HG02840 (cell line): Measurements from ENCODE around the gene CTAGE9.
"Not testable (repeated sequence)": the region's sequence is repeated elsewhere in the genome, so short reads cannot be mapped to it uniquely, and the experiment has no call there.

Experiments used
- ATAC-seq: cut with Tn5 transposase; IDR thresholded peaks from one replicate; pipeline ENCODE4 v1.9.1; 2021; ENCODE audit warnings: mild to moderate bottlenecking, moderate library complexity, moderate number of reproducible peaks; ENCODE audit not compliant: unreplicated experiment, low FRiP score

The CTAGE9 gene

DNA sequence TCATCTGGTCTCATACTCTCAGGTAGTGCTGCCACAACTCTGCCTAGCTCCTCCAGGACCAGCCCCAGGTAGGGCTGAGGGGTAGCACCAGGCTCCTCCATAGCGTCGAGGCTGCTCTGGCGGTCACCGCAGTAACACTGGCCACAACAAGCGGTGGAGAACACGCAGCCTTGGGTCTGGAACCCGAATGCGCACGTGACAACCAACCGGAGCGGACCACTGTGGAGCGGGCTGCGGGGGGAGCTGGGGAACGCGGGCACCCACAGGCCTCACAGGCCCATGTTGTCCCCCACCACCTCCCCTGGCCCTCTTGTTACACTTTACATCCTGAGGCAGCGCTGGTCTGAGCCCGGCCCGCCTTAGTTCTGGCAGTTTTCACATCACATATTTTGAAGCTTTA lies at the start of gene CTAGE9:
Gene CTAGE9, minus strand, starts transcription at position 101 of the 400 bp plus-strand sequence. Its CDS starts 0 bp downstream, at position 101.
- ATAC-seq, result not testable (repeated sequence)

- no peak for ATAC-seq
These were observed 48.1 kb upstream of the CTAGE9 start for GRCh38 chr6:131758920-131759319.

- no peak for ATAC-seq
These were observed 45.2 kb upstream of the CTAGE9 start for GRCh38 chr6:131756039-131756438.

DNA sequence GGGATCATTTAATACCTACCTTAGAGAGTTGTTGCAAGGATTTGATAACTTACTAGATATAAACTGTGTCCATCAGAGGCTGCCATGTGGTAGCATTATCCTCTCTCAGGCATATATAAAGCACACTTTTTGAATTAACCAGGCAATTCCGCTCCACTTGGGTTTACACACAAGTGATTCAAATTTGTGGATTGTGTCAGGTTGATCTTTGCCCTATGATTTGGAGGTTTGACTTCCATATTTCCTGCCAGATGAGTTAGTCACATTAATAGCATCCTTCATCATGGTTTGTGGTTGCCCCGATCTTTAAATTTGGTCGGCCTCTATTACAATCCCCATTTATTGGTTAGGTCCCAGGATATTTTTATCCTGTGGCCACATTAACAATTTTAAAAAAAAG lies 44.8 kb upstream of the CTAGE9 start:
- no peak for ATAC-seq

DNA sequence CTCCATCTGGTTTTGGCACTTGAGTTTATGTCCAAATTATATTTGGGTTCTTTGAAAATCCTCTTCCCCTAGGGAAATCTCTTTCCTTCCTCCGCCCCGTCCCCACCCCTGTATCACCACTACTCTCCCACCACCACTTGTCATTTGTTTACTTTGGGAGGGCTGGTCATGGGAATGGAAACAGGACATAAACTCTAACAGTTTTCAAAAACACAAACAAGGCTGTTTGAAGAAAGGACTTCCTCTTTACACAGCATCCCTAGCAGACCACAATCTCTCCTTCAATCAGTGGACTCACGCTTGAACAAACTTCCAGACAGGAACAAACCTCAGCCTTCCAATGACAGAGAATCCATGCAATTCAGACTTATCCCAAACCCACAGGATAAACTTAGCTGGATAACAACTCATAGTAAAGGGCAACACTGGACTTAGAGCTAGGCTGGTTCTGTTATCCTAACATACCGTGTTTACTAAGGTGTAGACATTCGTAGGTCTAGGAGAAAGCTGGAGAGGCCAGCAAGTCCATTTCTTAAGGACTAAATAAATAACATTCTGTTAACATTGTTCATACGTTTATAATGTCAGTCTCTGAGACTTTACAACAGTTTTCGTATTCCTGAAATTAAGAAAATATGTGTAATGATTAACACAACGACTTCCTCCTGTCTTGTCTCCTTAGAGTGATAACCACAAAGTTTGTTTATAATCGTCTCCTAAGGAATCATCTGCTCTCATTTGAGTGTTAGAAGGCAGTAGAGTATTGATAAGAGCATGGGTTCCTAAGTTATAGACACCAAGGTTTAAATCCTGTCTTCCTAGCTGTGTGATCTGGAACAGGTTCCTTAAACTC lies 44.1 kb upstream of the CTAGE9 start:
- no peak for ATAC-seq

- ATAC-seq, result no peak
These were observed 43.3 kb upstream of the CTAGE9 start for GRCh38 chr6:131754088-131754487.

DNA sequence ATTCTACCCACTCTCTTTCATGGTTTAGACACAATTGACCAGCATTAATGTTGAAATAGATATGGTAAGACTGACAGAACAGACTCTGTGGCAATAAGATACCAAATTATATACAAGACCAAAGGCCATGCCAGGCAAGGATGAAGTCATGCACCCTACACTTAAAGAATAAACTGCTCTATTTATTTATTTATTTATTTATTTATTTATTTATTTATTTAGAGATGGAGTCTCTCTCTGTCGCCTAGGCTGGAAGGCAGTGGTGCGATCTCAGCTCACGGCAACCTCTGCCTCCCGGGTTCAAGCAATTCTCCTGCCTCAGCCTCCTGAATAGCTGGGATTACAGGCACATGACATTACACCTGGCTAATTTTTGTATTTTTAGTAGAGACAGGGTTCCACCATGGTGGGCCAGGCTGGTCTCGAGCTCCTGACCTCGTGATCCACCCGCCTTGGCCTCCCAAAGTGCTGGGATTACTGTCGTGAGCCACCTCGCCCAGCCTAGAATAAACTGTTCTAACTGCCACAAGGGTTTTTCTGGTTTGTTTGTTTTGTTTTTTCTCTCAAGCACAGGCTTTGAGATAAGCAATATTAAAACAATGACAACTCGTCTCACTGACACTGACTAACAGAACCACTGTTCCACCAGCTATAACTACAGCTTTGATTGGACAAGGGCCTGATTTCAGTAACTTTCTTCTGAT lies 40.3 kb upstream of the CTAGE9 start:
- not testable (repeated sequence) for ATAC-seq

GRCh38 chr6:131749023-131749422 lies 38.2 kb upstream of the CTAGE9 start:
- ATAC-seq, result no peak

GRCh38 chr6:131747821-131748353 lies 37.1 kb upstream of the CTAGE9 start:
- ATAC-seq, result no peak

GRCh38 chr6:131745476-131745875 lies 34.7 kb upstream of the CTAGE9 start:
- no peak for ATAC-seq

GRCh38 chr6:131744432-131745287 lies 33.8 kb upstream of the CTAGE9 start:
- ATAC-seq, result no peak

GRCh38 chr6:131741688-131742393 lies 31.0 kb upstream of the CTAGE9 start:
- no peak for ATAC-seq

DNA sequence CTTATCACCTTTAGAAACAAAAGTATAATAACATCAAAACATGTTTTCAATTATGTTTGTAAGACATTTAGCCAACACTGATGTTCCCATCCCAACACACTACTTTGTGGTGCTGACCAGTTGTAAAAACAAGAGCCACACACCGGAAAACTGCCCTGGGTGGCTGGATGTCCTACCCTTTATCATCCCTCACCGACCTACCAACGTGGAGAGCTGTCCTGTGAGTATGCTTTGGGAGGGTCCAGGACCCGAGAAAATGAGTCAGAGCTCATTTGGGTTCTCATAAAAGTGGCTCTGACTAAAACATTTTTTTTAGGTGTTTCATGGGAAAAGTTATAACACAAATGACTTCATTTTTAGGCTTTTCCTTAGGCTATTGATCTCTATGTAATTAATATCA lies 29.3 kb upstream of the CTAGE9 start:
- no peak for ATAC-seq

GRCh38 chr6:131739136-131739535 lies 28.3 kb upstream of the CTAGE9 start:
- no peak for ATAC-seq

DNA sequence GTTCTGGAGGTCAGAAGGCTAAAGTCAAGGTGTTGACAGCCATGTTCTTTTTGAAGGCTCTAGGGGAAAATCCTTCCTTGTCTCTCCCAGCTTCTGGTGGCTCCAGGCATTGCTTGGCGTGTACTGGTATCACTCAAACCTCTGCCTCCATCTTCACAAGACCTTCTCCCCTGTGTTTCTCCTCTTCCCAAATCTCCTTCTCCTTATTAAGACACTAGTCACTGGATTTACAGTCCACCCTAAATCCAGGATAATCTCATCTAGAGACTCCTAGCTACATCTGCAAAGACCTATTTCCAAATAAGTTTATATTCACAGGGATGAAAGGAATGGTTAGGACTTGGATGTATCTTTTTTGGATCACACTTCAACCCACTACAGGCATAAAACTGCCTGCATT lies 26.0 kb upstream of the CTAGE9 start:
- no peak for ATAC-seq

DNA sequence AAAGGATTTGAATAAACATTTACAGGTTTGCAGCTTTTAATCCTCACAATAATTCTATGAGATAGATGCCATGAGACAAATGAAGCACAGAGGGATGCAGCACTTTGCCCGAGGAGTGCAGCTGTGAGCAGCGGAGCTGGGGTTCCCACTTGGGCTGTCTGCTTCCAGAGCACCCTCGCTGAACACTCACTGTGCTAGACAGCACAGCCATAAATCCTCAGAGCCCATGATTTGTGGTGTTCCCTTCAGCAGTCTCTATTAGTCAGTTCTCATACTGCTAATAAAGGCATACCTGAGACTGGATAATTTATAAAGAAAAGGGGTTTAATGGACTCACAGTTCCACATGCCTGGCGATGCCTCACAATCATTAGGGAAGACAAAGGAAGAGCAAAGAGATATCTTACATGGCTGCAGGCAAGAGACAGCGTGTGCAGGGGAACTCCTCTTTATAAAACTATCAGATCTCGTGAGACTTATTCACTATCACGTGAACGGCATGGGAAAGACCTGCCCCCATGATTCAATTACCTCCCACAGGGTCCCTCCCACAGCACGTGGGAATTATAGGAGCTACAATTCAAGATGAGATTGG lies 25.3 kb upstream of the CTAGE9 start:
- no peak for ATAC-seq

GRCh38 chr6:131733376-131734016 lies 22.7 kb upstream of the CTAGE9 start:
- ATAC-seq, result no peak

DNA sequence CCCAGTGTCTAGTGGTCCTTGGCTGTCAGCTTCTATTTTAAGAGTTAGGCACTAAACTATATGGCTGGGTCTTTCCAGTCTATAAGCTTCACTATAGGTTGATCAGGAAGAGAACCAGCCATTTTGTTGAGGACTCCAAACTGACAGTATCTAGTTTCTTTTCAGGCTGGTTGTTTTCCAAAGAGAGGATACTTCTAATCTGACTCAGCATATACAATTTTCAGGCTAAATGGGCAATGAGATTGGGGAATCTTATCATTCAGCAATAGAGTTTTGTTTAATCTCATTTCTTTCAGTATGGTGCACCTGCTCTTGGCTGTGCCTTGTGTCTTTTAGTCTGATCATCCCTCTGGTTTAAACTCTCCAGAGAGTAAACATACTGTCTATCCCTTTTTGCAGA lies 20.4 kb upstream of the CTAGE9 start:
- no peak for ATAC-seq

- ATAC-seq, result no peak
These were observed 19.4 kb upstream of the CTAGE9 start for GRCh38 chr6:131730264-131730663.
